ENCODE results near the gene GPC6. TPM values are rescaled to one million over a fixed set of nuclear protein-coding genes. Genes with fewer than 3 reads are reported as not detected.

Gene GPC6
- polyA plus RNA-seq, 1 donor (not counting 4 experiments of a cell fraction or from before 2014, with no cell fraction given): 0.42 TPM

- Histone ChIP-seq H2AFZ (ENCODE audit: control insufficient read depth, low read length) (no peak overlapping the region), H3K27ac (ENCODE audit: control insufficient read depth, insufficient read depth, low read length) (no peak overlapping the region), H3K9me1 (ENCODE audit: control insufficient read depth, extremely low read depth, insufficient read depth, low read length) (no peaks in the 10 kb centered on the region), H3K4me2 (ENCODE audit: control insufficient read depth, extremely low read depth, insufficient read depth, low read depth, low read length) (no peak overlapping the region), H3K9me3 (ENCODE audit: control insufficient read depth, low read depth, low read length) (no peaks in the 10 kb centered on the region), H3K79me2 (ENCODE audit: control insufficient read depth, insufficient read depth, low read length) (no peaks in the 10 kb centered on the region), H3K4me1 (ENCODE audit: control insufficient read depth, extremely low read depth, insufficient read depth, low read length) (no peaks in the 10 kb centered on the region), H3K36me3 (ENCODE audit: control insufficient read depth in 2 of 2, extremely low read depth in 1 of 2, insufficient read depth in 2 of 2, low read length in 2 of 2) (no peaks in the 10 kb centered on the region), H3K9ac (ENCODE audit: control insufficient read depth, extremely low read depth, insufficient read depth, low read length) (no peak overlapping the region), H3K27me3 (ENCODE audit: control insufficient read depth, extremely low read depth, insufficient read depth, low read length) (no peaks in the 10 kb centered on the region), H3K4me3 (ENCODE audit: control insufficient read depth in 2 of 3, extremely low read depth in 1 of 3, insufficient read depth in 2 of 3, low read depth in 1 of 3, low read length in 3 of 3) (no peak overlapping the region), H4K20me1 (ENCODE audit: control insufficient read depth, extremely low read depth, insufficient read depth, low read length) (no peaks in the 10 kb centered on the region)
- no peak for FAIRE-seq
- DNase-seq (ENCODE audit: low read depth, low spot score): no peak
- TF ChIP-seq, protein P1, sequence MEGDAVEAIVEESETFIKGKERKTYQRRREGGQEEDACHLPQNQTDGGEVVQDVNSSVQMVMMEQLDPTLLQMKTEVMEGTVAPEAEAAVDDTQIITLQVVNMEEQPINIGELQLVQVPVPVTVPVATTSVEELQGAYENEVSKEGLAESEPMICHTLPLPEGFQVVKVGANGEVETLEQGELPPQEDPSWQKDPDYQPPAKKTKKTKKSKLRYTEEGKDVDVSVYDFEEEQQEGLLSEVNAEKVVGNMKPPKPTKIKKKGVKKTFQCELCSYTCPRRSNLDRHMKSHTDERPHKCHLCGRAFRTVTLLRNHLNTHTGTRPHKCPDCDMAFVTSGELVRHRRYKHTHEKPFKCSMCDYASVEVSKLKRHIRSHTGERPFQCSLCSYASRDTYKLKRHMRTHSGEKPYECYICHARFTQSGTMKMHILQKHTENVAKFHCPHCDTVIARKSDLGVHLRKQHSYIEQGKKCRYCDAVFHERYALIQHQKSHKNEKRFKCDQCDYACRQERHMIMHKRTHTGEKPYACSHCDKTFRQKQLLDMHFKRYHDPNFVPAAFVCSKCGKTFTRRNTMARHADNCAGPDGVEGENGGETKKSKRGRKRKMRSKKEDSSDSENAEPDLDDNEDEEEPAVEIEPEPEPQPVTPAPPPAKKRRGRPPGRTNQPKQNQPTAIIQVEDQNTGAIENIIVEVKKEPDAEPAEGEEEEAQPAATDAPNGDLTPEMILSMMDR (optimal IDR thresholded peaks at IDR 0.05 in 1 of 3, IDR thresholded peaks at IDR 0.05 in 1 of 3, conservative IDR thresholded peaks at IDR 0.05 in 1 of 3; ENCODE audit: extremely low read depth in 1 of 3, insufficient read depth in 2 of 3, low read length in 3 of 3): no peak
- TF ChIP-seq EZH2 (IDR thresholded peaks at IDR 0.05; ENCODE audit: low read length): no peak
- dilution Hi-C loops (cut with MboI; ENCODE audit: extremely low pct_ligation_motif_present, low sequenced_read_pairs): no loop called here
Measured at GRCh38 chr13:93925990-93926389, 699.4 kb downstream of the GPC6 start.

DNA sequence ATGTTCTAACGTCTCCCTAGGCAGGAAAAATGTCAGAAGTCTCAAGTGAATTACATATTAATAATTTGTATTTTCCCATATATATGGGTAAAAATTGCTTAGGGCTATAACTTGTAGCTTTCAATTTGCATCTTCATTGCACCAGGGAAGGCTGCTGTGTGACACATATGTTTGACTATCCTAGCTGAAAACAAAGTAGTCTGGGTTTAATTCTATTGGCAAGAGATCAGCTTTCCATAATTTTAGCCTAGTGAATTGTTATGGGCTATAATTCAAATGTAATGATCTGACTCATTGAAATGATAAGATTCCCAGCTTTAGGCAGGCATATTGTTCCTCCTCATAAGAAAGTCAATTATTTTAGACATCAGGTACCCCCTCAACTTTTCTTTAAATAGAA, 699.8 kb downstream of the GPC6 start:
- H3K9me1 ChIP-seq (ENCODE audit: control insufficient read depth, extremely low read depth, insufficient read depth, low read length): no peaks in the 10 kb centered on the region
- no peak overlapping the region for H3K4me2 ChIP-seq (ENCODE audit: control insufficient read depth, extremely low read depth, insufficient read depth, low read depth, low read length)
- H3K27me3 ChIP-seq (ENCODE audit: control insufficient read depth, extremely low read depth, insufficient read depth, low read length): no peaks in the 10 kb centered on the region
- no peak for FAIRE-seq
- H4K20me1 ChIP-seq (ENCODE audit: control insufficient read depth, extremely low read depth, insufficient read depth, low read length): no peaks in the 10 kb centered on the region
- DNase-seq (ENCODE audit: low read depth, low spot score): no peak
- H3K27ac ChIP-seq (ENCODE audit: control insufficient read depth, insufficient read depth, low read length): no peak overlapping the region
- H3K79me2 ChIP-seq (ENCODE audit: control insufficient read depth, insufficient read depth, low read length): no peaks in the 10 kb centered on the region
- no peak overlapping the region for H3K9ac ChIP-seq (ENCODE audit: control insufficient read depth, extremely low read depth, insufficient read depth, low read length)
- H3K4me3 ChIP-seq (ENCODE audit: control insufficient read depth in 2 of 3, extremely low read depth in 1 of 3, insufficient read depth in 2 of 3, low read depth in 1 of 3, low read length in 3 of 3): no peak overlapping the region
- no peak overlapping the region for H2AFZ ChIP-seq (ENCODE audit: control insufficient read depth, low read length)
- dilution Hi-C loops (cut with MboI; ENCODE audit: extremely low pct_ligation_motif_present, low sequenced_read_pairs): no loop called here
- no peaks in the 10 kb centered on the region for H3K36me3 ChIP-seq (ENCODE audit: control insufficient read depth in 2 of 2, extremely low read depth in 1 of 2, insufficient read depth in 2 of 2, low read length in 2 of 2)
- no peaks in the 10 kb centered on the region for H3K4me1 ChIP-seq (ENCODE audit: control insufficient read depth, extremely low read depth, insufficient read depth, low read length)
- H3K9me3 ChIP-seq (ENCODE audit: control insufficient read depth, low read depth, low read length): no peaks in the 10 kb centered on the region
- no peak for TF ChIP-seq EZH2 (IDR thresholded peaks at IDR 0.05; ENCODE audit: low read length)
- TF ChIP-seq, protein P1 (optimal IDR thresholded peaks at IDR 0.05 in 1 of 3, IDR thresholded peaks at IDR 0.05 in 1 of 3, conservative IDR thresholded peaks at IDR 0.05 in 1 of 3; ENCODE audit: extremely low read depth in 1 of 3, insufficient read depth in 2 of 3, low read length in 3 of 3): no peak

Measured in keratinocyte (primary cell).